C4-2B (cell line): ENCODE results near the gene DSN1.
"Not testable (repeated sequence)": the region's sequence is repeated elsewhere in the genome, so short reads cannot be mapped to it uniquely, and the experiment has no call there.

Source experiments
- ZFX ChIP-seq: fragments of 450-650 bp; IDR thresholded peaks from 2 replicates; pipeline ENCODE4 v1.6.1; 2017
- TF ChIP-seq, protein P1 (sequence below): fragments of 450-650 bp; conservative IDR thresholded peaks from 2 replicates; pipeline ENCODE4 v1.5.1; 2017; ENCODE audit warnings: mild to moderate bottlenecking

DNA sequence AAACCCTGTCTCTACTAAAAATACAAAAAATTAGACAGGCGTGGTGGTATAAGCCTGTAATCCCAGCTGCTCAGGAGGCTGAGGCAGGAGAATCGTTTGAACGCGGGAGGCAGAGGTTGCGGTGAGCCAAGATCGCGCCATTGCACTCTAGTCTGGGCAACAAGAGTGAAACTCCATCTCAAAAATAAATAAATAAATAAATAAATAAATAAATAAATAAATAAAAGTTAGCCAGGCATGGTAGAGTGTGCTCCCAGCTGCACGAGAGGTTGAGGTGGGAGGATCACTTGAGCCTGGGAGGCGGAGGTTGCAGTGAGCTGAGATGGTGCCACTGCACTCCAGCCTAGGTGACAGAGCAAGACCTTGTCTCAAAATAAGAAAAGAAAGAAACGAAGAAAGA is 25.8 kb upstream of the DSN1 start:
- TF ChIP-seq, protein P1, sequence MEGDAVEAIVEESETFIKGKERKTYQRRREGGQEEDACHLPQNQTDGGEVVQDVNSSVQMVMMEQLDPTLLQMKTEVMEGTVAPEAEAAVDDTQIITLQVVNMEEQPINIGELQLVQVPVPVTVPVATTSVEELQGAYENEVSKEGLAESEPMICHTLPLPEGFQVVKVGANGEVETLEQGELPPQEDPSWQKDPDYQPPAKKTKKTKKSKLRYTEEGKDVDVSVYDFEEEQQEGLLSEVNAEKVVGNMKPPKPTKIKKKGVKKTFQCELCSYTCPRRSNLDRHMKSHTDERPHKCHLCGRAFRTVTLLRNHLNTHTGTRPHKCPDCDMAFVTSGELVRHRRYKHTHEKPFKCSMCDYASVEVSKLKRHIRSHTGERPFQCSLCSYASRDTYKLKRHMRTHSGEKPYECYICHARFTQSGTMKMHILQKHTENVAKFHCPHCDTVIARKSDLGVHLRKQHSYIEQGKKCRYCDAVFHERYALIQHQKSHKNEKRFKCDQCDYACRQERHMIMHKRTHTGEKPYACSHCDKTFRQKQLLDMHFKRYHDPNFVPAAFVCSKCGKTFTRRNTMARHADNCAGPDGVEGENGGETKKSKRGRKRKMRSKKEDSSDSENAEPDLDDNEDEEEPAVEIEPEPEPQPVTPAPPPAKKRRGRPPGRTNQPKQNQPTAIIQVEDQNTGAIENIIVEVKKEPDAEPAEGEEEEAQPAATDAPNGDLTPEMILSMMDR: not testable (repeated sequence)
- TF ChIP-seq ZFX: not testable (repeated sequence)
